T-helper 22 cell (primary cell): ENCODE results near the gene BDH2.

Experiments used
- DNase-seq: peaks from one replicate; pipeline ENCODE4 v3.0.0-alpha.2; 2020; ENCODE audit warnings: low read depth

BDH2 gene

GRCh38 chr4:103085555-103086196 lies 14.0 kb downstream of the BDH2 start:
- DNase-seq = no peak

DNA sequence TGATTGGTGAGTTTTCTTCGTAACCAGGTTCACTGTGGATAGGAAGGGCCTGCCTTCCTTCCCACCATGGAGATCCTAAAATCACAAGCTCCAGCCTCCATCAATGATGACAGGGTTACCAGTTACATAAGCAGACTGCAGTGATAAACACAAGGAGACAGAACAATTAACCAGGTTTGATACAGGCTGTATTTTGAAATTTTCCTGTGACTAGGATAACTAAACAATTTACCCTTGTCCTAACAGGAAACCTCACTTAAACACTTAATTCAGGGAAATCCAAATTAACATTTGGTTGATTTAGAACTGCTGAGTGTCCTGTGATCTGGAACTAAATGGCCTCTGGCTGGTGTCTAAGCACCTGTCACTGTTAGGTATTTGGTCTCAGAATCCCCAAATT lies 20.0 kb downstream of the BDH2 start:
- DNase-seq = no peak

- no peak for DNase-seq
These were observed 22.8 kb downstream of the BDH2 start, which contains the start of gene SLC9B2 for GRCh38 chr4:103076747-103077347. SLC9B2 (minus strand) TSS chr4:103076761; CDS start chr4:103067550, 9,211 bp downstream.

DNA sequence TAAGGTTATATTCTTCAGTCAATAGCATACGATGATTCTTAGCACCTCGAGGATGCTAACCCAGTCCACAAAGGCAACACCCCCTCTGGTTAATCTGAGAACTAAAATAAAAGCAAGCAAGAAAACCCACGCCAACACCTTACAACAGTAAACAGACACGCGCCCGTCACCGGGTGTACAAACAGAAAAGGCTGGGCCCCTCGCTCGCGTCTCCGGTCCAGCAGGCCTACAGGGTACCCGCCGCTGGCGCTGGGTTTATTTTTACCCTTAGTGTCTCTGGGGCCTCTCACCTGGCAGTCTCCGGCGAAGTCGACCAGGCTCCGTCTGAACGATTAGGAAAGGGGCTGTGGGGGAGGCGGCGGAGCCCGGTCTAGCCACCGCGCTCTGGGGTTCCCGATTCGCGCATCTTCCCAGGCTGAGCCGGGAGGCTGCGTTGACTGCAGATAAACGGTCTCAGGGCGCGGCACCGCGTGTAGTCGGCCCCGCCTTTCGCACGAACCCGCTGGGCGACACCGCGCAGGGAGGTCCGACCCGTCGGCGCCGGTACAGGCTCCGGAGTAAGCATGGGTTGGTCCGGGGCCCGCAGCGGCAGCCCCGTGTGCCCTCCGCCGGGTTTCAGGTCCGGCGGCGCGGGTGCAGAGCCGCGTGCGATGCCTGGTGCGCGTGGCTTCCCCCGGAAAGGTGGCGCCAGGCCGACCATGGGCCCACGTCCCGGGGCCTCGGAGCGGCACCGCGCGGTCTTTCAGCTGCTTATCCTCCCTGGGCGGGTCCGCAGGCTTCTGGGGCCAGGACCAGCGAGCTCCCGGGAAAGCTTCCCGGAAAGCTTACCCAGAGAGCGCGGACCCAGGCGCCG lies 23.5 kb downstream of the BDH2 start:
- DNase-seq = peak; percentile 22

GRCh38 chr4:103075435-103075893 lies 24.2 kb downstream of the BDH2 start:
- no peak for DNase-seq

- no peak for DNase-seq
These were observed 24.7 kb downstream of the BDH2 start for GRCh38 chr4:103074744-103075434.

- no peak for DNase-seq
These were observed 25.7 kb downstream of the BDH2 start for GRCh38 chr4:103073792-103074438.

GRCh38 chr4:103067841-103068547 lies 31.6 kb downstream of the BDH2 start:
- DNase-seq = no peak

DNA sequence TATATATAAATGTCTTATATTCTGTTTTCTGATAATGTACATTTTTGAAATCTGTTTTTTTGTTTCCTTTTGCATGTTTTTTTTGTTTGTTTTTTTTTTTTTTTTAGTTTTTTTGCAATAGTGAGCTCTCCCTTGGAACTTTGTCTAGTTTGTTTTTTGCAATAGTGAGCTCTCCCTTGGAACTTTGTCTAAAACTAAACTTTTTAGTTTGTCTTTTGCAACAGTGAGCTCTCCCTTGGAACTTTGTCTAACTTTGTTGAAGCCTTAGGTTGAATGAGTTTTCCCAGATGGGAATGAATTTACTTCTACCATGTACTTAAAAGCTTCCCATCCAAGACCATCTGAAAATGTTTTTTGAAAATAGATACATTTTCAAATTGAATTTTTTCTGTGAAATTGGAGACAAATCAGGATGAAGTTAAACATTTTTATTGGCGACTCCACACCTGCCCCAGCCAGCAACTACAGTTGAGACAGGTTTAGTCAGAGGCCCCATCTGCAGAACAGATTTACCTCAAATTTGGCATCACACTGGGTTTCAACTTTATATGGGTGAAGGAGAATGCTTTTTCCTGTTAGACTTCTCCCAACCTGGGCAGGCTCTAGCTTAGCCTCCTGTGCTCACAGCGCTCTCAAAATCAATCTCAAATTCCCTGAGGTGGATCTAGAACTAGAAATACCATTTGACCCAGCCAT lies 39.0 kb downstream of the BDH2 start:
- no peak for DNase-seq

DNA sequence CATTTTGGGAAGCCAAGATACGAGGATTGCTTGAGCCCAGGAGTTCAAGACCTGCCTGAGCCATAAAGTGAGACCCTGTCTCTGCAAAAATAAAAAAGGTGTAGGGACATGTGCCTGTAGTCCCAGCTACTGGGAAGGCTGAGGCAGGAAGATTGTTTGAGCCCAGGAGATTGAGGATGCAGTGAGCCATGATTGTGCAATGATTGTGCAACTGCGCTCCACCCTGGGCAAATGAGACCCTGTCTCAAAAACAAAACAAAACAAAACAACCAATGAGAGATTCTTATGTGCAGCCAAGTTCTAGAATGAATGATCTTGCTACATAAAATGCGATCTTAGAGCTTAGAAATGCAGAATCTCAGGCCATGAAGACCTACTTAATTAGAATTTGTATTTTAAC lies 45.6 kb downstream of the BDH2 start:
- no peak for DNase-seq

- no peak for DNase-seq
These were observed 46.9 kb downstream of the BDH2 start for GRCh38 chr4:103052779-103053178.

DNA sequence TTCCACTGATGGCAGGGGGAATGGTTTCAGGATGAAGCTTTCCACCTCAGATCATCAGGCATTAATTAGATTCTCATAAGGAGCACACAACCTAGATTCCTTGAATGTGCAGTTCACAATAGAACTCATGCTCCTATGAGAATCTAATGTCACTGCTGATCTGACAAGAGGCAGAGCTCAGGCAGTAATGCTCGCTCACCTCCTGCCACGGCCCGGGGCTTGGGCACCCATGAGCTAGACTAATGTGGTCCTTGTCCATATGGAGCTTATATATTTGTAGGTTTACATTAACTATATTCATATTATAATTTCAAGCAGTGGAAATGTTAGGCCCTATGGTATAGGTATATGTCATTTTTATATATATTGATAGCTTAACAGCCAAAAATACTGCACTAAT lies 47.5 kb downstream of the BDH2 start:
- DNase-seq = no peak

- no peak for DNase-seq
These were observed 48.7 kb downstream of the BDH2 start for GRCh38 chr4:103050736-103051436.

- DNase-seq = no peak
These were observed 53.0 kb downstream of the BDH2 start for GRCh38 chr4:103046416-103047290.

- DNase-seq = no peak
These were observed 55.5 kb downstream of the BDH2 start for GRCh38 chr4:103044183-103044582.

GRCh38 chr4:103036169-103036568 lies 63.5 kb downstream of the BDH2 start:
- no peak for DNase-seq

DNA sequence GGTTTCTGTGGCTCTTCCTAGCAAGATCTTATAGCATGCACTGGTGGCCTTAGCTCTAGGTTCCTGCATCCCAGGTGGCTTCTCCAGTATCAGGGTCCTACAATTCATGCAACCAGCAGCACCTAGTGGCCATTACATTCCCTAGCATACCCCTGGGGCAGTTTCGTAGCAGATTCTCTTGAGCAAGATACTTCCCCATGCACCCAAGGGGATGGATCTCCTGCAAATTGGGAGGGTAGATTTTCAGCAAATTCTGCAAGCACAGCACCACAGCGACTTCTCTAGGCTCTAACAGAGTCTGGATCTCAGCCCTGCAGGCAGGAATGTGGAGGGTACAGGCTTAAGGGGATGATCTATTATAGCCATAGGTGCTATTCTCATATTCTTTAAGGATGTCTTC lies 67.1 kb downstream of the BDH2 start:
- no peak for DNase-seq

GRCh38 chr4:103030791-103031190 lies 68.8 kb downstream of the BDH2 start:
- no peak for DNase-seq

GRCh38 chr4:103029300-103029699 lies 70.3 kb downstream of the BDH2 start:
- DNase-seq = no peak
